Putamen (tissue), 1 donor: ENCODE results near the gene GOLGA6D.
"Not testable (repeated sequence)": the region's sequence is repeated elsewhere in the genome, so short reads cannot be mapped to it uniquely, and the experiment has no call there.

Source experiments
- DNase-seq: peaks from one replicate; pipeline ENCODE4 v3.0.0-alpha.2; 2016; ENCODE audit warnings: low spot score

The GOLGA6D gene, protein sequence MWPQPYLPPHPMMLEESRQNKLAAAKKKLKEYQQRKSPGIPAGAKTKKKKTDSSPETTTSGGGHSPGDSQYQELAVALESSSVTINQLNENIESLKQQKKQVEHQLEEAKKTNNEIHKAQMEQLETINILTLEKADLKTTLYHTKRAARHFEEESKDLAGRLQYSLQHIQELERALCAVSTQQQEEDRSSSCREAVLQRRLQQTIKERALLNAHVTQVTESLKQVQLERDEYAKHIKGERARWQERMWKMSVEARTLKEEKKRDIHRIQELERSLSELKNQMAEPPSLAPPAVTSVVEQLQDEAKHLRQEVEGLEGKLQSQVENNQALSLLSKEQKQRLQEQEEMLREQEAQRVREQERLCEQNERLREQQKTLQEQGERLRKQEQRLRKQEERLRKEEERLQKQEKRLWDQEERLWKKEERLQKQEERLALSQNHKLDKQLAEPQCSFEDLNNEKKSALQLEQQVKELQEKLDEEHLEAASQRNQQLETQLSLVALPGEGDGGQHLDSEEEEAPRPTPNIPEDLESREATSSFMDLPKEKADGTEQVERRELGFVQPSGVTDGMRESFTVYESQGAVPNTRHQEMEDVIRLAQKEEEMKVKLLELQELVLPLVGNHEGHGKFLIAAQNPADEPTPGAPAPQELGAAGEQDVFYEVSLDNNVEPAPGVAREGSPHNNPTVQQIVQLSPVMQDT

DNA sequence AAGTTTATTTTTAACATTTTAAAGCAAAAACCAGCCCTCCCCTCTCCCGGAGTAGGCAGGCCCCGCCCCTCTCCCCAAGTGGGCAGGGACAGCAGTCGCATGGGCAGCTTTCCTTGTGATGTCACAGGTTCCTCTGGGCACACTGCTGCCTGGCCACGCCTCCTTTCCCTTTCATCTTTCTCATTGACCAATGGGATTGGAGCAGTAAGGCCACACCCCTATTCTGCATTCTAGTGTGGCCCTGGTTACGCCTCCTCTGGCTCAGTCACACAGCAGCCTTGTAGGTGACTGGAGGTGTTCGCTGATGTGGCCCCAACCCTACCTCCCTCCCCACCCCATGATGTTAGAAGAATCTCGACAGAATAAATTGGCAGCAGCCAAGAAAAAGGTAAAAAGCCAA is at the start of gene GOLGA6D:
Gene GOLGA6D, plus strand, starts transcription at position 264 of the 400 bp plus-strand sequence. Its CDS starts 41 bp downstream, at position 305.
- DNase-seq, result not testable (repeated sequence)

DNA sequence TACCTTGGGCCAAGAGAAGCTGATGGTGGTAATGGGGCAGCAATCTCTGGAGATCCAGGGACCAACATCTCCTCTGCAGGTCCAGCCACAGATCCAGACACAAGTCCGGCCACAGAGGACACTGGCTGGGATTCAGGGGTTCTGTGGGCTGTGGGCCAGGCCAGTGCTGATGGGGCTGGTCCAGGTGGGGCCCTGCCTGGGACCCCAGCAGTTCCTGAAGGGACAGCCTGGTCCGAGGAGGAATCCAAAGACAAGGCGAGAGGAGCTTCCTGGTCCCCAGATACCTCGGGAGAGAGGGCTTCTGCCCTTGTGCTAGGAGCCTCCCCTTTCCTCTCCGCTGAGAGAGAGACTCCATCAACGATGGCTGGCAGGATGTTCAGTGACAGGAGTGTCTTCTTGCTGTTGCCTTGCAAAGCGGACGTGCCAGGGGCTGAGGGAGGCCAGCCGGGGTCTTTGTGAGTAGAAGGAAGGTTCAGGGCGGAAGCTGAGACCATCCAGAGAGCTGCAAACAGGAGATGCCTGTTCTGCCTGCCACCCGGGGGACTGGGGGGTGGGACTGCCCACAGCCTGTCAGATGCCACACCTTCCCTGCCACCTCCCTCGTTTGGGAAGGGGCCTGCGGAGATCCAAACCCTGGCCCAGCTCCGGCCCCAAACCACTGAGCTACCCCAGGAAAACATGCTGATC is 49.0 kb upstream of the GOLGA6D start:
- DNase-seq, result no peak

DNA sequence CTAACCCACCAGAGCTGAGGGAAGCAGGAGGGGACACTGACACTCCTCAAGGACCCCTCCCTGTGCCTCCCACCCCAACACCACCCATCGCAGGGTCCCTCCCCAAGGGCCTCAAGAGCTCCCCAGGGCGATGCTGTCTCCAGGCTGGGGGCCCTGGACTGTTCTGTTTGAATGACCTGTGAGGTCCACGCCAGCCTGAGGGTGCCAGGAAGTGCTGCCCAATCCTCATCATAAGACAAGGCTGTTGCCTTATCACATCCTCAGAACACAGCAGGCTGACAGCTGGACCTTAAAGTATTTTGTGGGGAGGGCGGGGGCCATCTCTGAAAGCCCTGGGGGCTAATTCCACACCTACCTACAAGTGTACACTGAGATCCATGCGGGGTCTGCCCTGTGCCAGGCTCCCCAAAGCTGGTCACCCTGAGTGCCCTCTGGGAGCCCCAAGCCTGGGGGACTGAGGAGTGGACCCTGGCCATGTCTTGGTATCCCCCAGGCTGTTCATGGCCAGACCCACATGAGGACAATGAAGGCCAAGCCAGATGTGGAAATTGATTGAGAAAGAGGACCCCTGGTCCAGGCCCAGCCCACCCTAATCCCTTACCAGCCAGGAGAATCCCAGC is 48.3 kb upstream of the GOLGA6D start:
- DNase-seq, result no peak

DNA sequence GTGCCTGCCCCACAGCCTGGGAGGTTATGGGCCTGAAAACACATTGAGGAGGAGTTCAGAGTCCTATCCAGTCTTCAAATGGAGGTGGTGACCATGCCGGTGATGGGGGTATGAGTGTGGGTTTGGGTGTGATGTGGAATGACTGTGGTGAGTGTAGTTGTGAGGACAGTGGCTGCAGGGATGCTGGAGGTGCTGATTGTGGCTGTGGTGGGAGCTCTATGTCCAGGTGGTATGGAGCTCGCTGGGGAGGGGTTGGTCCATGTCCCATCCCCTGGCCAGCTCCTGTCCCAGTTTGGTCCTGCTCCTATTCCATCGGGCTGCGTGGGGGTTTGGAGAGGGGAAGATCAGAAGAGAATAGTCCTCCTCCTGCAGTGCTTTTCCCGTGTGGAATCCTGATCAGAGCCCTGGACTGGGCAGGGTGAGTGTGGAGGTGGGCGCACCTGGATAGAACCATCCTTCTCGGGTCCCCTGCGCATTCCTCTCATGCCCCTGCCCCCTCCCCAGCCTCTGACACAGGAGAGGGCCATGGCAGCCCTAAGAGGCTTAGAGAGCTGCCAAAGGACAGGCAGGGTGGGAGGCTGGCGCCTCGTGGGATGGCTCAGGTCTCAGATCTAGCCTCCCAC is 47.5 kb upstream of the GOLGA6D start:
- DNase-seq, result no peak

DNA sequence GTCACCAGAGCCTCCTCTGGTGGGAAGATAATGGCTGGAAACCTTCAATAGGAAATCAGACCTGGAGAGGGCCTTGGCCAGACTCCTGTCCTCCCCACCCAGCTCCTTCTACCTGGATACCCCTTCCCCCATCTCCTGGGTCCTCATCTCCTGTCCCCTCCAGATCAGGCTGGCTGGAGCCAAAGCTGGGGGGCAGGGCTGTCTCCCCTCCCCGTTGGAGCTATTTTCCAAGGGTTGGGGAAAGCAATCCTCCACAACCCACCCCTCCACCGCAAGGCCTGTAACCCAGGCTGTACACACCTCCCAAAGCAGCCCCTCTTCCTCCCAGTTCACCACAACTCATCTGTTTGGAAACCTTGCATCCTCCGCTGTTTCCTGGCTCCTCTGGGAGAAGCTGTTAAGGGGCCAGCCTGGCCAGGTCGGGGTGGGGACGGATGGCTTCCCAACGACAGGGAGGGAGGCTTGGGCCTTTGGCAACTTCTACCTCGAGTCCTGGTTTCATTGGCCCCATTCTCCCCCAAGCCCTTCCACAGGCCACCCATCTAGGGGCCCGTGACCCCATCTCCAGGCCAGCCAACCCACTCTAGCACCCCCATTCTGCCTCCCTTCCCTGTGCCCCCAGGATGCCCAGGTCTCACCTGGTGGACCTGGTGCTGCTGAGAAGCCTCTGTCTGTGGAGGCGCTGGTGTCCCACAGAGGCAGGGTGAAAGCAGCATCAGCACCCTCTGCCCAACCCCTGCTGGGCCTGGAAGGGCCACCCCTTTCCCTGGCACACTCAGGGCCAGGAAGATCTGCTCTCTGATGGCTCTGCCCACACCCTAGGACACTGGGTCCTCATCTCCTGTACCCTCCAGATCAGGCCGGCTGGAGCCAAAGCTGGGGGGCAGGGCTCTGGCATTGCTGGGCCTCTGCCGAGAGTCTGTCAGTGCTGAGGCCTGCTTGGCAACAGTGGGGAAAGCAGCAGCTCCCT is 46.6 kb upstream of the GOLGA6D start:
- DNase-seq, result no peak

DNA sequence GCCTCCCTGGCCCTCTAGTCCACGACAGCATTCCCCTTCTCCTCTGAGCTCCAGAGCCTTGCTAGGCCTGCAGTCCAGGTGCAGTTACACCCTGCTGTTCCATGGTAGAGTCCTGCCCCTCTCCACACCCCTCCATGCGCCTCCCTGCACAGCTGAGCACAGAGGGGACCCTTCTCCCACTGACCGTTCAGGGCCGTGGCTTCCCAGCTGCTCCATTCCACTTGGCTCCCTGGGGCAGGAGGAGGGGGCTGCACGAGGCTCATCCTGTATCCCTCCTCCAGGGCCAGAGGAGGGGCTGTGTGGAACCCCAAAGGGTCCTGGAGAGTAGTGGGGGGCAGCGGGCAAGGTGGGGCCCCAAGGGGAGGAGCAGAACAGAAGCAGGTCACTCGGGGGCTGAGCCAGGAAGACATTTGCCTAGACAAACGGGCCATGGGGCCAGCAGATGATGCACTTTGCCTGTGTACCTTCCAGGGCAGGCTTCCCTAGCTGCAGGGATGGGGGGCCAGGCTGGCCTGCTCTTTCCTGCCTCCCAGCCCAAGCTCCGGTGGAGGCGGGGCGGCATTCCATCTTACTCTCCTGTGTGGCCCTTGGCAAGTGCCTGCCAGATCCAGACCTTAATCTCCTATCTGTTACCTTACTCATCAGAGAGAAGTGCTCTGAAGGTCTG is 45.2 kb upstream of the GOLGA6D start:
- no peak for DNase-seq

DNA sequence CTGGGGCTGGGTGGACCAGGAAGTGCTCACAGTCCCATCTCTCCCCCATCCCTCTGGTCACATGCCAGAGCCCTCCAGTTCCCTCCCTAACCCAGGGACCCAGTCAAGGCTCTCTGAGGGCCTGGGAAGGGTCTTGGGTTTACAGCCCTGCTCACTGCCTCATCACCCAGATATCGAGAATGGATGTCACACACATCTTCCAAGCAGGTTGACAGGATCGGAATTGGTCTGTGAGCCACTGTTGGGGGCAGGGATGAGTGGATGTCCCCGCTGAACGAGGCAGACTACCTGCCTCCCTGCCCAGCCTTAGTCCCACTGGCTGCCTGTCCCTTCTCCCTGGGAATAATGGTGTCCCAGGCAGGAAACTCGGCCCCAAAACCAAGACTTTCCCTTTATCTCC is 44.5 kb upstream of the GOLGA6D start:
- DNase-seq, result no peak

DNA sequence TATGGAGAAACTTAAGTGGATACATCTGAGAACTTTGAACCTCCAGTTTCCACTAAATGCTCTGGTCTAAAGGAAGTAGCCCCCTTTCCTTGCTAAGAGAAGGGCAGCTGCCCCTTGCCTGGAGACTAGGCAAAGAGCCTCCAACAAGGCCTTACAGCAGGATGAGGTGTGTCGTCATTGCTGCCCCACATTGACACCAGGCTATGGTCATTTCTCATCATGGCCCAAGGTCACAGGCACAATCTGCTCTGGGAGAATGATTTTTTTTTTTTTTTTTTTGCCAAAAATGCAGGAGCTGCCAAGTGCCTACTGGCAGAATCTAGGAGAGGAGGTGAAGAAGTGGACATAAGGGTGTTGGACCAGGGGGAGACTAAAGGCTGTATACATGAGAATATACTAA is 36.9 kb upstream of the GOLGA6D start:
- DNase-seq, result not testable (repeated sequence)

DNA sequence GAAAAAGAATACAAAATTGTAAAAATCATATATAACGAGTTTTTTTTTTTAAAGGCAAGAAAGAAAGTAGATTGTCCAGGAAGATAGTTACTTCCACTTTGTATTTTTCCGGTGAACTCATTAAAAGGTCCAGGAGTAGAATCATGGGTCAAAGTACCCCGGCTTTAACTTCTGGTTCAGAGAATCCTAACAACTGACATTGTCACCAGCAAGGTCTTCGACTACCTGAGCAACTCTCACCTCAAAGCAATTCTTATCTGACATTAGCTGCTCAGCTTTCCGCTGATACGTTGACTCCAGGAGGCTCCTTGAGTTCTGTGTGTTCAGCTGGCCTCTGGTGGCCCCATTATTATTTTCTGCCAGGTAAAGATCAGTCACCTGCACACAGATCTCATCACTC is 33.6 kb upstream of the GOLGA6D start:
- not testable (repeated sequence) for DNase-seq

DNA sequence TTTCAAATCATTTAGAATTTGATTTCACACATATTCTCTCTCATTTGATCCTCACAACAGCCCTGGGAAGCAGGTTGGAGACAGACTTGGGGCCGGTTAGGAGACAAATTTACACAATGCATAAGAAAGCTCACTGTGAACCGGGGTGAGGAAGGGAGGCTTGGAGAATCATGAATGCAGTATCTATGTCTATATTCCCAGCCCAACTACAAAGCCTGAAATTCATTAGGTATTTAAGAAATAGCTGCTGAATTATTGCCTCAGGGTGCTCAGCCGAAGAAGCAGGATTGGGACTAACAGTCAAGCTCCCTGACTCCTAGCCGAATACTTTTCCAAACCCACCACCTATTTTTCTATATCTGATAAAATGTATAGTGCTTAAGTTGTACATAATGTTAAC is 32.9 kb upstream of the GOLGA6D start:
- no peak for DNase-seq

DNA sequence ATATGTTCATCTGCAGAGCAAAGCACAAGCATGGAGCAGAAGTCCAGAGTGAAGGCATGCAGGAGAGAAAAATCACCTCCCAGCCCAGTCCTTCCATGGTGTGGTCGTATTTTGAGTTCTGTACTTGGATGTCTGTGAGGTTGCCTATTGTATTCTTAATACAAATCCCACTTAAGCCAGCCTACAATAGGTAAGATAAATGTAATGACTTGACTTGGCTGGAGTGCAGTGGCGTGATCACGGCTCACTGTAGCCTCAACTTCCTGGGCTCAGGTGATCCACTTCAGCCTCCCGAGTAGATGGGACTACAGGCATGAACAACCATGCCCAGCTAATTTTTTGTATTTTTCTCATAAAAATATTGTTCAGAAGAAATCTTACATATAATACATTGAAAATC is 31.3 kb upstream of the GOLGA6D start:
- DNase-seq, result not testable (repeated sequence)

DNA sequence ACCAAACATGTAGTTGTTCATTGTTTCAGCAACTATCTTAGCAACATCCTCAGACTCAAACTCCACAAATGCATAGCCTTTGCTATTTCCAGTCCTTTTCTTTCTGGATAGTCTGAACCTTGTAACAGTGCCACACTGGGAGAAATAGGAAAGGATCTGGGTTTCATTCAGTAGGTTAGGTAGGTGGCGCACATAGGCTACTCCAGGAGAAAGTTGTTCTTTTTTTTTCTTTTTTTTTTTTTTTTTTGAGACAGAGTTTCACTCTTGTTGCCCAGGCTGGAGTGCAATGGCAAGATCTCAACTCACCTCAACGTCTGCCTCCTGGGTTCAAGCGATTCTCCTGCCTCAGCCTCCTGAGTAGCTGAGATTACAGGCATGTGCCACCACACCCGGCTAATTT is 30.4 kb upstream of the GOLGA6D start:
- not testable (repeated sequence) for DNase-seq

DNA sequence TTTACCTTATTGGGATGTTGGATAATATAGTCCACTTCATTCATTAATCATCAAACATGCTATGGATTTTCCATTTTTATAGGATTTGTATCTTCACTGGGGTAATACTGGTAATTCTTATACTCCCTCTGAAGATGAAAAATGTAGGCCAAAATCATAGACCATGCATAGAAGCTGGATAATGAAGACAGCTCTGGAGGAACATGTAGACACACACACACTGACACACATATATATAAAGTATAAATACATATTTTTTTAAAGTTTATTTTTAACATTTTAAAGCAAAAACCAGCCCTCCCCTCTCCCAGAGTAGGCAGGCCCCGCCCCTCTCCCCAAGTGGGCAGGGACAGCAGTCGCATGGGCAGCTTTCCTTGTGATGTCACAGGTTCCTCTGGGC is 24.6 kb upstream of the GOLGA6D start, which contains the start of gene GOLGA6C:
Gene GOLGA6C, plus strand, starts transcription at position 301 of the 400 bp plus-strand sequence. CDS start 265 bp downstream, outside the sequence.
- not testable (repeated sequence) for DNase-seq

DNA sequence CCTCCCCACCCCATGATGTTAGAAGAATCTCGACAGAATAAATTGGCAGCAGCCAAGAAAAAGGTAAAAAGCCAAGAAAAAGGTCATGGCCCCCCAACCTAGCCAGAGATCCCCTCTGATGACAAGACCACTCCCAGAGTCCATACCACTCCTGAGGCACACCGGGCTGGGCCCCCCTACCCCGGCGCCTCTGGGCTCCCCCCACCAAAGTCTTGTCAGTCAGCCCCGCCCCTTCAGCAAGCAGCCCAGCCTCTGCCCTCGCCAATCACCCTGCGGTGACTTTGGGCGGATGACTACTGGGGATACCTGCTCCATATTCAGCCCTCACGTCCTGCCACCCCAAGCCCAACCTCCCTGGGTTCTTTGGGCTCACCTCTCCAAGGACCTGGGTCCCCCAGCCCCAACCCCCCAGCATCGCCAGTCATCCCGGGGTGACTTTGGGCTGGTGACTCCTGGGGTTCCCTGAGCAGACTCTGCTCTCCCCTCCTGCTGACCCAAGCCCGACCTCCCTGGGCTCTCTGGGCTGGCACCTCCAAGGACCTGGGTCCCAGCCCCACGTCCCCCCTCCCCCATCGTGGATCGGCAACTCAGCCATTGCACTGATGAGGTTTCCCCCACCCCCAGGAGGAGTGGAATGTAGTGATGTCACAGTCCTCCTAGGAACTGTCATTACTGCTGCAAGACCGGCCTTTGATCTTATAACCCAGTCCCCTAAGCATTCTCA is 23.9 kb upstream of the GOLGA6D start:
- not testable (repeated sequence) for DNase-seq

DNA sequence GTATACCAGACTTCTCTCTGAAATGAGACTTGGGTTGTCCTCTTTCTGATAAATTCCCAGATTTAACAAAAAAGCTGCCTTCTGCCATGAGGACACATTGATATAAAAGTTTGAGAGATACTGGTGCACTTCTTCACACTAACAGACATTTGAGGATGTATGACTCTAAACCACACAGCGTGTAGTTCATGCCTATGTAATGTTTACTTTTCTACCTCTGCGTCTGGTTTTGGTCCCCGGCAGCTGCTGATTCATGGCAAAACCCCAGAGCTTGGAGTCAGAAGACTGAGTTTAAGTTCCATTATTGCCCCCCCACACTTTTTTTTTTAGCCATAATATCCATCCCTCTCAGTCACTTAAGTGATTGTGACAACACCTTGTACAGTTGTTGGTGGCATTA is 22.8 kb upstream of the GOLGA6D start:
- not testable (repeated sequence) for DNase-seq

DNA sequence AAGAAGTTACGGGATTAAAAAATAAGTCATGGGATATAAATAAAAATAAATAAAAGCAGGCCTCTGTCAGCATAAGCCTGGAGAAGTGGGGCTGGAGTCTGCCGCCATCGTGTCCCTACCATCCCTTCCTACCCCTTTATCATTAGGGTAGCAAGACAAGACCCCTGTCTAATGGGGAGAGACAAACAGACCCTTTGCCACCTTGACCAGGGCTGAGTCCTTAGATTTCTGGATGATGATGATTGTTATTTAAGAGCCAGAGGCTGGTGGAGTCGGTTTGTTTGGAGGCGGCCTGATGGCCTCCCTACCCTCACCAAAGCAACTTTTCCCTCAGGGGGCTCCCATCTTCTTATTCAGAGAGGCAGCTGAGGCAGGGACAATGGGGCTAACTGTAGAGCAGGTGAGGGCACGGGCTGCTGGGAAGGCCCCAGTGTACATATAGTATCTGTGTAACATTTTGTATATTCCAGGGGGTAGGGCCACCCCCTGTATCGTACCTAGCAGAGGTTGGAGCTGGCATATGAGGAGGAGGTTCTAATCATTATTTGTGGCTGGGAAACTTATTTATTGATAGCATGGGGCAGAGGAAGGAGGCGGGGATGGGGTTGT is 8.8 kb upstream of the GOLGA6D start:
- not testable (repeated sequence) for DNase-seq

DNA sequence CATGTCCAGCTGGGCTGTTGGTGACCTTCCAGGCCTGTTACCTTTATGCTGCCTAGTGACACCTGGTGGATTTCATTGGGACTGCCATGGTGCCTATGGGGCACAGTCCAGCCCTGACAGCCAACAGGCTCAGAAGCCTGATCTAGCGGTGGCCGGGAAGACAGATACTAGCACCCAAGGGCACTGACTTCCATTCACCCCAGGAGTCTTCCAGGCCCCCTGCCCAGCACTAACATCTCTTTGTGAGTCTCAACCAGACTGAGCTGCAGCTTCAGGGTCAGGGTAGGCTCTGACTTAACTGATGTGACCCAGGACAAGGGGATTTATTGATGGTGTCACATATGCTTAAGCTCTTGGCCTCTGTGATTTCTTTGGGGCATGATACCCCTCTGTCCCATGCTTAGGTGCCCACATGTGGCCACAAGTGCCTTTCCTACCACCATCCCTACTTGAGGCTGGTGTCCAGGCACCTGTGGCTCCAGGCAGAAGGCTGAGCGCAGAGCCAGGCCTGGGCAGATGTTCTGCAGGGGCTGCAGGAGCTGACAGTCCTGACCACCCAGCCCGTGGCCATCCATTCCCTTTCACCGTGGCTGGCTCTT is 8.0 kb upstream of the GOLGA6D start:
- not testable (repeated sequence) for DNase-seq

DNA sequence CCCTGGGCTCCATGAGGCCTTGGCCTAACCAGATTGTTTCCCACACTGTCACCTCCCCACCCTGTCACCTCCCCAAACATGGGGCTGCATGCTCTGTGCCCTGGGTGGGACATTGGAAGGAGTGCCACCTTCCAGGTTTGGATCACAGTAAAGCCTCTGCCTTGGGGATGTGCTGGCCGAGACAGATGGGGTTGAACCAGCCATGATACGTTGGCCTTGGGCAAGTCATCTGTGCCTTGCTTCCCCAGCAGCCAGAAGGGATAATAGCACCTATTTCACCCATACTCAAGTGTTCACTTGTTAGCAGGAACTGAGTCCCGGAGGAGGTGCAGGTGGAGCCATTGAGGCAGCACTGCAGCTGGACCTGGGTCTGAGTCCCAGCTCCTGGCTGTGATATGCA is 7.0 kb upstream of the GOLGA6D start:
- not testable (repeated sequence) for DNase-seq
